ENCODE results near the gene ATXN10.

ATXN10 gene

GRCh38 chr22:45860201-45860600, 188.6 kb downstream of the ATXN10 start:
- DNase-seq (ENCODE audit: low read depth), result no peak

GRCh38 chr22:45861259-45861658, 189.6 kb downstream of the ATXN10 start:
- DNase-seq (ENCODE audit: low read depth), result no peak

- DNase-seq (ENCODE audit: low read depth), result peak; percentile 51
Observed at GRCh38 chr22:45863981-45864751, 192.5 kb downstream of the ATXN10 start.

GRCh38 chr22:45864959-45865476, 193.4 kb downstream of the ATXN10 start:
- no peak for DNase-seq (ENCODE audit: low read depth)

- no peak for DNase-seq (ENCODE audit: low read depth)
Observed at GRCh38 chr22:45865561-45866125, 194.0 kb downstream of the ATXN10 start.

- no peak for DNase-seq (ENCODE audit: low read depth)
Observed at GRCh38 chr22:45866126-45866645, 194.6 kb downstream of the ATXN10 start.

GRCh38 chr22:45866646-45867117, 195.0 kb downstream of the ATXN10 start:
- no peak for DNase-seq (ENCODE audit: low read depth)

GRCh38 chr22:45867118-45867905, 195.7 kb downstream of the ATXN10 start:
- no peak for DNase-seq (ENCODE audit: low read depth)

- DNase-seq (ENCODE audit: low read depth), result no peak
Observed at GRCh38 chr22:45867906-45868555, 196.4 kb downstream of the ATXN10 start.

GRCh38 chr22:45868571-45869339, 197.1 kb downstream of the ATXN10 start:
- DNase-seq (ENCODE audit: low read depth), result no peak

GRCh38 chr22:45869340-45869847, 197.8 kb downstream of the ATXN10 start:
- DNase-seq (ENCODE audit: low read depth), result no peak

- DNase-seq (ENCODE audit: low read depth), result no peak
Observed at GRCh38 chr22:45870011-45870410, 198.4 kb downstream of the ATXN10 start.

GRCh38 chr22:45871721-45872120, 200.1 kb downstream of the ATXN10 start:
- no peak for DNase-seq (ENCODE audit: low read depth)

- no peak for DNase-seq (ENCODE audit: low read depth)
Observed at GRCh38 chr22:45872659-45873263, 201.1 kb downstream of the ATXN10 start.

GRCh38 chr22:45876136-45877035, 204.8 kb downstream of the ATXN10 start:
- no peak for DNase-seq (ENCODE audit: low read depth)

- no peak for DNase-seq (ENCODE audit: low read depth)
Observed at GRCh38 chr22:45877036-45877380, 205.4 kb downstream of the ATXN10 start.

- no peak for DNase-seq (ENCODE audit: low read depth)
Observed at GRCh38 chr22:45877651-45878050, 206.0 kb downstream of the ATXN10 start.

GRCh38 chr22:45878051-45878781, 206.6 kb downstream of the ATXN10 start:
- DNase-seq (ENCODE audit: low read depth), result no peak
